Measurements from ENCODE around the gene PTTG1IP2. TPM values are rescaled to one million over a fixed set of nuclear protein-coding genes. Genes with fewer than 3 reads are reported as not detected.

PTTG1IP2 gene
- total RNA-seq, 2 experiments from 2014 or later: not detected

DNA sequence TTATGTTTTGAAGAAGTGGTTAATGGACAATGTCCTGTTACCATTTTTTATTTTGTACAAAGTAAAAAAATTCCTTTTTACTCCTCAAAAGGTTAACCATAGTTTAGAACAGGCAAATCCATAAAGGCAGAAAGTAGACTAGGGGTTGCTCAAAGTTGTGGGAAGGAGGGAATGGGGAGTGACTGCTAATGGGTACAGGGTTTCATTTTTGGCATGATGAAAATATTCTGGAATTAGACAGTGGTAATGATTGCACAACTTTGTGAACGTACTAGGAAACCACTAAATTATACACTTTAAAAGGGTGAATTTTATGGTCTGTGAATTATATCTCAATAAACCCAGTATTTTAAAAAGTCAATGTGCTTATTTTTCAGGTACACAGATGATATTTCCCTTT, 91.3 kb downstream of the PTTG1IP2 start:
- Mint-ChIP-seq H3K4me3 (no peak overlapping the region), H3K27ac (no peak overlapping the region), H3K36me3 (no peaks in the 10 kb centered on the region), H3K4me1 (no peaks in the 10 kb centered on the region), H3K27me3 (no peaks in the 10 kb centered on the region), H3K9me3 (no peaks in the 10 kb centered on the region)
- POLR2A ChIA-PET: no interaction called here
- DNase-seq: no peak
- ATAC-seq (ENCODE audit: low read depth): no peak

Other genes starting within 250 kb of the PTTG1IP2 start
- gene CFAP69, start 224.5 kb upstream of the PTTG1IP2 start, total RNA-seq: under 1 TPM in 1 of 2 experiments, not detected in 1; 0.33 TPM
- not detected for gene FAM237B, start 148.3 kb upstream of the PTTG1IP2 start, total RNA-seq
- 10 to 100 TPM; 29.3 to 31.1 TPM for gene GTPBP10, start 122.9 kb upstream of the PTTG1IP2 start, total RNA-seq
- gene CLDN12, start 66.2 kb upstream of the PTTG1IP2 start, total RNA-seq: 1 to 10 TPM; 3.6 to 5.0 TPM
- gene CDK14, start 126.7 kb downstream of the PTTG1IP2 start, total RNA-seq: 1 to 10 TPM in 1 of 2 experiments, under 1 TPM in 1; 0.94 to 1.2 TPM